Measurements from ENCODE around the gene PRDX3. TPM values are rescaled to one million over a fixed set of nuclear protein-coding genes. Genes with fewer than 3 reads are reported as not detected.

PRDX3 gene
- total and polyA plus RNA-seq, 4 donors = 176 to 307 (median 258) TPM

GRCh38 chr10:119166564-119166963 lies 12.0 kb downstream of the PRDX3 start (continued):
- TF ChIP-seq, protein P1, sequence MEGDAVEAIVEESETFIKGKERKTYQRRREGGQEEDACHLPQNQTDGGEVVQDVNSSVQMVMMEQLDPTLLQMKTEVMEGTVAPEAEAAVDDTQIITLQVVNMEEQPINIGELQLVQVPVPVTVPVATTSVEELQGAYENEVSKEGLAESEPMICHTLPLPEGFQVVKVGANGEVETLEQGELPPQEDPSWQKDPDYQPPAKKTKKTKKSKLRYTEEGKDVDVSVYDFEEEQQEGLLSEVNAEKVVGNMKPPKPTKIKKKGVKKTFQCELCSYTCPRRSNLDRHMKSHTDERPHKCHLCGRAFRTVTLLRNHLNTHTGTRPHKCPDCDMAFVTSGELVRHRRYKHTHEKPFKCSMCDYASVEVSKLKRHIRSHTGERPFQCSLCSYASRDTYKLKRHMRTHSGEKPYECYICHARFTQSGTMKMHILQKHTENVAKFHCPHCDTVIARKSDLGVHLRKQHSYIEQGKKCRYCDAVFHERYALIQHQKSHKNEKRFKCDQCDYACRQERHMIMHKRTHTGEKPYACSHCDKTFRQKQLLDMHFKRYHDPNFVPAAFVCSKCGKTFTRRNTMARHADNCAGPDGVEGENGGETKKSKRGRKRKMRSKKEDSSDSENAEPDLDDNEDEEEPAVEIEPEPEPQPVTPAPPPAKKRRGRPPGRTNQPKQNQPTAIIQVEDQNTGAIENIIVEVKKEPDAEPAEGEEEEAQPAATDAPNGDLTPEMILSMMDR (IDR thresholded peaks at IDR 0.05; ENCODE audit: low read depth, low read length, missing input control) = no peak
- TF ChIP-seq RXRA (IDR thresholded peaks at IDR 0.05) = no peak
- no peak for TF ChIP-seq FOXA1 (IDR thresholded peaks at IDR 0.05)
- no peak for TF ChIP-seq JUND (IDR thresholded peaks at IDR 0.05)
- TF ChIP-seq GABPA (IDR thresholded peaks at IDR 0.05 in 1 of 2, conservative IDR thresholded peaks at IDR 0.05 in 1 of 2) = no peak
- TF ChIP-seq SP1 (IDR thresholded peaks at IDR 0.05) = no peak
- no peak for TF ChIP-seq TAF1 (conservative IDR thresholded peaks at IDR 0.05)

GRCh38 chr10:119166118-119166500 lies 12.5 kb downstream of the PRDX3 start:
- TF ChIP-seq FOXA2 (IDR thresholded peaks at IDR 0.05) = no peak
- no peak for TF ChIP-seq MAX (IDR thresholded peaks at IDR 0.05)
- TF ChIP-seq REST (IDR thresholded peaks at IDR 0.05) = no peak
- no peak for TF ChIP-seq TAF1 (conservative IDR thresholded peaks at IDR 0.05)
- no peak for TF ChIP-seq FOXA1 (IDR thresholded peaks at IDR 0.05)
- no peak for TF ChIP-seq JUND (IDR thresholded peaks at IDR 0.05)
- TF ChIP-seq HNF4A (conservative IDR thresholded peaks at IDR 0.05) = no peak
- peak overlapping the region; percentile 93 to 97 for H3K9ac ChIP-seq (ENCODE audit: low read depth in 1 of 2, low read length in 2 of 2)
- H3K4me1 ChIP-seq (ENCODE audit: control insufficient read depth in 4 of 4, insufficient read depth in 4 of 4, low read length in 3 of 4) = peaks cover 0 to 20% (median 7%) of the 10 kb centered on the region in 4 donors
- peaks cover 0 to 26% (median 22%) of the 10 kb centered on the region in 4 donors for H3K36me3 ChIP-seq (ENCODE audit: control insufficient read depth in 4 of 4, insufficient read depth in 3 of 4, low read depth in 1 of 4, low read length in 3 of 4)
- H3K9me3 ChIP-seq (ENCODE audit: control insufficient read depth in 4 of 4, low read length in 3 of 4) = no peaks in the 10 kb centered on the region
- H3K27me3 ChIP-seq (ENCODE audit: control insufficient read depth in 4 of 4, insufficient read depth in 4 of 4, low read length in 3 of 4) = no peaks in the 10 kb centered on the region
- H3K4me3 ChIP-seq (ENCODE audit: low read depth in 1 of 3, low read length in 3 of 3) = peak overlapping the region; percentile 83 to 90 (median 84)
- peak overlapping the region; percentile 94 to 95 for H3K27ac ChIP-seq (ENCODE audit: low read depth in 1 of 2, low read length in 2 of 2)
- 72% methylated on average over 7 of the region's 7 CpGs for WGBS
- DNase-seq (ENCODE audit: low spot score) = no peak

DNA sequence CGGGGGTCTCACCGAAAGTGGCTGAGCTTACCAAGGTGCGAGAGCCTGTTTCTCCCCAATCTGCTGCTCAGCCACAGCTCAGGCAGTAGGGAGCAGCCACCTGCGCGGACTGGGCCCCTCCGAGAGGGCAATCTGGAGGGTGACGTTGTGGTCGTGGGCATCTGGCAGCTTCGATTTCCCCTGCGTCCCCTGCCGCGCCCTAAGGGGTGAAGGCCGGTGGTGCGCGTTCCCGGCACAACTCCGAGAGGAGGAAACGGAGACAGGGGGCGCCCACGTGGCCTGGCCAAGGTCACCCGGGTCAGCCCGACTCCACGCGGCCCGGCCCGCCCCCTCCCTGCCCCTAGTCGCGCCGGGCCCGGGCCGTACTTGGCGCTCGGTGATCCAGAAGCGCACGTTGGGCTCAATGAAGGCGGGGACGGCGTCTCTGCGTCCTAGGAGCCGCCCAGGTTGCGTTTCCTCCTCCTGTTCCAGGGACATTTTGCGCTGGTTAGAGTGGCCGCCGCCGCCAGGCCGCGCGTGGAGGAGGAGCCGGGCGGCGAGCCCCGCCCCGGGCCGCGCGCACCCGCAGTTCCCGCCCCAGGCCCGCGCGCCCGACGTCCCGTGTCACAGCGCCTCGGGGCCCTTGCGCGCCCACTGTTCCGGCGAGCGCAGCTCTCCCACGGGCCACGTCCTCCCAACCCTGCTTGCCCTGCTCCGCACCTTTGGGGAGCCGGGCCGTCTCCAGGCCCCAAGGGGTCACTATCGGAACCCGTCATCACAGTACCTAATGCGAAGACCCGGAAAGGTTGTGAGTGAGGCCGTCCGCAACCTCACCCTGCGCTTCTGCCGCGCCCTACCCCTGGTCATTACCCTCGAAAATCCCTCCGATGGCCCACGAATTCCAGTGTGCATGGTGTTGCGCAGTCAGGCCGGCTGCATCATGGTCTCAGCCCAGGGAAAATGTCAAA lies 13.2 kb downstream of the PRDX3 start, which contains the start of gene SFXN4:
Gene SFXN4 (minus strand): TSS at position 544 of the 947 bp plus-strand sequence. CDS start 67 bp downstream, at position 477.
- peak; percentile 84 for DNase-seq (ENCODE audit: low spot score)
- Histone ChIP-seq H3K27ac (ENCODE audit: low read depth in 1 of 2, low read length in 2 of 2) (peak within 1 kb of the TSS; percentile 94 to 95), H3K27me3 (ENCODE audit: control insufficient read depth in 4 of 4, insufficient read depth in 4 of 4, low read length in 3 of 4) (no peaks in the 10 kb centered on the region), H3K9me3 (ENCODE audit: control insufficient read depth in 4 of 4, low read length in 3 of 4) (no peaks in the 10 kb centered on the region), H3K4me1 (ENCODE audit: control insufficient read depth in 4 of 4, insufficient read depth in 4 of 4, low read length in 3 of 4) (peaks cover 0 to 20% (median 7%) of the 10 kb centered on the region in 4 donors), H3K9ac (ENCODE audit: low read depth in 1 of 2, low read length in 2 of 2) (peak within 1 kb of the TSS; percentile 93 to 97), H3K4me3 (ENCODE audit: low read depth in 1 of 3, low read length in 3 of 3) (peak within 1 kb of the TSS; percentile 83 to 90 (median 84)), H3K36me3 (ENCODE audit: control insufficient read depth in 4 of 4, insufficient read depth in 3 of 4, low read depth in 1 of 4, low read length in 3 of 4) (peaks cover 0 to 30% (median 24%) of the 10 kb centered on the region in 4 donors)
- WGBS = under 1% methylated on average over 90 of the region's 90 CpGs
- TF ChIP-seq REST (IDR thresholded peaks at IDR 0.05) (peak; percentile 28), HNF4A (conservative IDR thresholded peaks at IDR 0.05) (peak in 1 of 2 donors; percentile 15), YY1 (IDR thresholded peaks at IDR 0.05) (peak; percentile 44), HNF4G (IDR thresholded peaks at IDR 0.05) (no peak), ATF3 (IDR thresholded peaks at IDR 0.05) (no peak), JUND (IDR thresholded peaks at IDR 0.05) (no peak), FOXA1 (IDR thresholded peaks at IDR 0.05) (no peak), RXRA (IDR thresholded peaks at IDR 0.05) (peak in 1 of 2 donors; percentile 29), NR2F2 (IDR thresholded peaks at IDR 0.05) (peak; percentile 33)
- TF ChIP-seq, protein P2, sequence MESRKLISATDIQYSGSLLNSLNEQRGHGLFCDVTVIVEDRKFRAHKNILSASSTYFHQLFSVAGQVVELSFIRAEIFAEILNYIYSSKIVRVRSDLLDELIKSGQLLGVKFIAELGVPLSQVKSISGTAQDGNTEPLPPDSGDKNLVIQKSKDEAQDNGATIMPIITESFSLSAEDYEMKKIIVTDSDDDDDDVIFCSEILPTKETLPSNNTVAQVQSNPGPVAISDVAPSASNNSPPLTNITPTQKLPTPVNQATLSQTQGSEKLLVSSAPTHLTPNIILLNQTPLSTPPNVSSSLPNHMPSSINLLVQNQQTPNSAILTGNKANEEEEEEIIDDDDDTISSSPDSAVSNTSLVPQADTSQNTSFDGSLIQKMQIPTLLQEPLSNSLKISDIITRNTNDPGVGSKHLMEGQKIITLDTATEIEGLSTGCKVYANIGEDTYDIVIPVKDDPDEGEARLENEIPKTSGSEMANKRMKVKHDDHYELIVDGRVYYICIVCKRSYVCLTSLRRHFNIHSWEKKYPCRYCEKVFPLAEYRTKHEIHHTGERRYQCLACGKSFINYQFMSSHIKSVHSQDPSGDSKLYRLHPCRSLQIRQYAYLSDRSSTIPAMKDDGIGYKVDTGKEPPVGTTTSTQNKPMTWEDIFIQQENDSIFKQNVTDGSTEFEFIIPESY (IDR thresholded peaks at IDR 0.05) = no peak
